OCI-LY3 (cell line): ENCODE data around the gene DZIP1L.

ENCODE experiments used
- EZH2phosphoT487 ChIP-seq: fragments of 200-600 bp; shearing (Covaris generic); IDR thresholded peaks from 2 replicates; pipeline ENCODE4 v1.6.1; 2018; ENCODE audit warnings: antibody characterized with exemption, mixed run types, low read depth
- TF ChIP-seq, protein P1 (sequence below): fragments of 200-600, 300-600 bp; sonication (generic); IDR thresholded peaks from 2 replicates; pipeline ENCODE4 v1.5.1; 2014; ENCODE audit warnings: antibody characterized with exemption, low read length, low read depth

DNA sequence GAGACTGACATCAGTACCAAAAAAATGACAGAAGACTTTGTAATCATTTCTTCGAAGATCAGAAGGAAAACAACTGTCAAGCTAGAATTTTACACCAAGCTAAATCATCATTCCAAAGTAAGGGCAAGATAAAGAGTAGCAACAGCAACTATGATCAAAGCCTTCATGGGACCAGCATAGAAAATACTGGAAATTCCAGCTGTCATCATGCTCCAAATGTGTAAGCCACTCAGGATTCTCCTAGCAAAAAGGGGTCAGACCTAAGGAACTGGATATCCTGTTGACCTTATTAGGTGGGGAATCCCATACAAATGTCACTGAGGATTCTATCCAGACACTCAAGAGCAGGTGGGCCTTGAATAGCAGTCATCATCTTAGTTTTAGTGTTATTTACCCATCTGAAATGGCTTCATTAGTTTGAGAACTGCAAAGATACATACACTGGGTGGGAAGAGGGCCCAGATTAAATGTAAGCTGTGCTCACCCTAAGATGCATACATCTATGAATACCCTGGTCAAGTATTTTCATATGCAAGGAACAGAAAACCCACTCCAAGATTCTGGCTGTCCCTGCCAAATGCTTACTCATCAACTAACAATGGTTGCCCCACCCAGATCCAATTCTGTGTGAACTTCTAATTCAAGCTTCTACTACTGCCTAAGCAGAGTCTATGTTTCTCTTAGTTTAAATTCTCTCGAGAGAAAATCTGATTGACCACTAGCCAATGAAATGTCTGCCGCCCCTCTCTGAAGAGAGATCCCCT is 72.0 kb downstream of the DZIP1L start:
- TF ChIP-seq, protein P1, sequence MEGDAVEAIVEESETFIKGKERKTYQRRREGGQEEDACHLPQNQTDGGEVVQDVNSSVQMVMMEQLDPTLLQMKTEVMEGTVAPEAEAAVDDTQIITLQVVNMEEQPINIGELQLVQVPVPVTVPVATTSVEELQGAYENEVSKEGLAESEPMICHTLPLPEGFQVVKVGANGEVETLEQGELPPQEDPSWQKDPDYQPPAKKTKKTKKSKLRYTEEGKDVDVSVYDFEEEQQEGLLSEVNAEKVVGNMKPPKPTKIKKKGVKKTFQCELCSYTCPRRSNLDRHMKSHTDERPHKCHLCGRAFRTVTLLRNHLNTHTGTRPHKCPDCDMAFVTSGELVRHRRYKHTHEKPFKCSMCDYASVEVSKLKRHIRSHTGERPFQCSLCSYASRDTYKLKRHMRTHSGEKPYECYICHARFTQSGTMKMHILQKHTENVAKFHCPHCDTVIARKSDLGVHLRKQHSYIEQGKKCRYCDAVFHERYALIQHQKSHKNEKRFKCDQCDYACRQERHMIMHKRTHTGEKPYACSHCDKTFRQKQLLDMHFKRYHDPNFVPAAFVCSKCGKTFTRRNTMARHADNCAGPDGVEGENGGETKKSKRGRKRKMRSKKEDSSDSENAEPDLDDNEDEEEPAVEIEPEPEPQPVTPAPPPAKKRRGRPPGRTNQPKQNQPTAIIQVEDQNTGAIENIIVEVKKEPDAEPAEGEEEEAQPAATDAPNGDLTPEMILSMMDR = no peak
- TF ChIP-seq EZH2phosphoT487 = no peak
